Measurements from ENCODE around the gene CTNNA3. TPM values are rescaled to one million over a fixed set of nuclear protein-coding genes. Genes with fewer than 3 reads are reported as not detected.

CTNNA3 gene
- total RNA-seq, 1 experiment from 2014 or later: 0.32 TPM

DNA sequence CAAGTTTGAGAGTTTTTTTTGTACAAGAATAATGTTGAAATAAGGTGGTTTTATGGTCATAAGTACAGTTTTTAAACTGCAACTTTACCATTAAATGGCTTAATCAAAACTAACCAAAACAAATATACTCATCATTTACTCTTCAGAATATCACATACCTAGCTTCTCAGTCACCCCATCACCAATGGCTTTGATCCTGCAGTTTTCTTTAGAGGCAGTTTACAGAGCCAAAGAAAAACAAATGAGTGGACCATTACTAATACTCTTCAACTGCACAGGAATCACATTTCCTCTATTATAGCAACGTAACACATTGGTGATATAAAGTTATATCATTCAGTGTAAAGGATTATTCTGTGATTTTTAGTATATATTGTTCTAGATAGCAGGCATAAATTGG, 1346.3 kb downstream of the CTNNA3 start:
- TF ChIP-seq ZFX (IDR thresholded peaks at IDR 0.05): no peak
- TF ChIP-seq POLR2AphosphoS5 (IDR thresholded peaks at IDR 0.05; ENCODE audit: low read depth, low read length): no peak
- TF ChIP-seq ZNF274 (IDR thresholded peaks at IDR 0.05; ENCODE audit: low read depth, low read length): no peak
- TF ChIP-seq FOSL1 (IDR thresholded peaks at IDR 0.05; ENCODE audit: low read depth): no peak
- no peak for TF ChIP-seq SRF (IDR thresholded peaks at IDR 0.05; ENCODE audit: low read depth)
- TF ChIP-seq, protein P1, sequence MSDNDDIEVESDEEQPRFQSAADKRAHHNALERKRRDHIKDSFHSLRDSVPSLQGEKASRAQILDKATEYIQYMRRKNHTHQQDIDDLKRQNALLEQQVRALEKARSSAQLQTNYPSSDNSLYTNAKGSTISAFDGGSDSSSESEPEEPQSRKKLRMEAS (IDR thresholded peaks at IDR 0.05): no peak
- TF ChIP-seq POLR2A (IDR thresholded peaks at IDR 0.05; ENCODE audit: borderline replicate concordance, extremely low read depth, insufficient read depth, insufficient read length): no peak
- TF ChIP-seq, protein P2, sequence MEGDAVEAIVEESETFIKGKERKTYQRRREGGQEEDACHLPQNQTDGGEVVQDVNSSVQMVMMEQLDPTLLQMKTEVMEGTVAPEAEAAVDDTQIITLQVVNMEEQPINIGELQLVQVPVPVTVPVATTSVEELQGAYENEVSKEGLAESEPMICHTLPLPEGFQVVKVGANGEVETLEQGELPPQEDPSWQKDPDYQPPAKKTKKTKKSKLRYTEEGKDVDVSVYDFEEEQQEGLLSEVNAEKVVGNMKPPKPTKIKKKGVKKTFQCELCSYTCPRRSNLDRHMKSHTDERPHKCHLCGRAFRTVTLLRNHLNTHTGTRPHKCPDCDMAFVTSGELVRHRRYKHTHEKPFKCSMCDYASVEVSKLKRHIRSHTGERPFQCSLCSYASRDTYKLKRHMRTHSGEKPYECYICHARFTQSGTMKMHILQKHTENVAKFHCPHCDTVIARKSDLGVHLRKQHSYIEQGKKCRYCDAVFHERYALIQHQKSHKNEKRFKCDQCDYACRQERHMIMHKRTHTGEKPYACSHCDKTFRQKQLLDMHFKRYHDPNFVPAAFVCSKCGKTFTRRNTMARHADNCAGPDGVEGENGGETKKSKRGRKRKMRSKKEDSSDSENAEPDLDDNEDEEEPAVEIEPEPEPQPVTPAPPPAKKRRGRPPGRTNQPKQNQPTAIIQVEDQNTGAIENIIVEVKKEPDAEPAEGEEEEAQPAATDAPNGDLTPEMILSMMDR (IDR thresholded peaks at IDR 0.05 in 2 of 3, conservative IDR thresholded peaks at IDR 0.05 in 1 of 3; ENCODE audit: borderline replicate concordance in 1 of 3, insufficient read depth in 1 of 3, low read depth in 2 of 3, low read length in 2 of 3): no peak
- no peak for TF ChIP-seq EGR1 (IDR thresholded peaks at IDR 0.05; ENCODE audit: low read depth)
- TF ChIP-seq, protein P3, sequence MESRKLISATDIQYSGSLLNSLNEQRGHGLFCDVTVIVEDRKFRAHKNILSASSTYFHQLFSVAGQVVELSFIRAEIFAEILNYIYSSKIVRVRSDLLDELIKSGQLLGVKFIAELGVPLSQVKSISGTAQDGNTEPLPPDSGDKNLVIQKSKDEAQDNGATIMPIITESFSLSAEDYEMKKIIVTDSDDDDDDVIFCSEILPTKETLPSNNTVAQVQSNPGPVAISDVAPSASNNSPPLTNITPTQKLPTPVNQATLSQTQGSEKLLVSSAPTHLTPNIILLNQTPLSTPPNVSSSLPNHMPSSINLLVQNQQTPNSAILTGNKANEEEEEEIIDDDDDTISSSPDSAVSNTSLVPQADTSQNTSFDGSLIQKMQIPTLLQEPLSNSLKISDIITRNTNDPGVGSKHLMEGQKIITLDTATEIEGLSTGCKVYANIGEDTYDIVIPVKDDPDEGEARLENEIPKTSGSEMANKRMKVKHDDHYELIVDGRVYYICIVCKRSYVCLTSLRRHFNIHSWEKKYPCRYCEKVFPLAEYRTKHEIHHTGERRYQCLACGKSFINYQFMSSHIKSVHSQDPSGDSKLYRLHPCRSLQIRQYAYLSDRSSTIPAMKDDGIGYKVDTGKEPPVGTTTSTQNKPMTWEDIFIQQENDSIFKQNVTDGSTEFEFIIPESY (IDR thresholded peaks at IDR 0.05; ENCODE audit: extremely low read depth, insufficient replicate concordance, low read length): no peak
- Histone ChIP-seq H3K4me1 (ENCODE audit: control insufficient read depth in 1 of 2, insufficient read depth in 2 of 2, low read length in 2 of 2) (no peaks in the 10 kb centered on the region), H3K27me3 (ENCODE audit: insufficient read depth, low read length) (no peaks in the 10 kb centered on the region), H3K36me3 (ENCODE audit: control insufficient read depth in 1 of 2, insufficient read depth in 2 of 2, low read length in 2 of 2) (no peaks in the 10 kb centered on the region), H3K4me3 (replicated peaks in 1 of 2; ENCODE audit: low read depth in 1 of 2, low read length in 2 of 2) (no peak overlapping the region), H3K9me3 (ENCODE audit: control insufficient read depth in 1 of 2, insufficient read depth in 1 of 2, low read depth in 1 of 2, low read length in 2 of 2) (no peaks in the 10 kb centered on the region), H3K27ac (ENCODE audit: low read depth, low read length) (no peak overlapping the region), H4K20me1 (ENCODE audit: insufficient read depth) (no peaks in the 10 kb centered on the region), H3K79me2 (ENCODE audit: insufficient read depth, low read length) (no peaks in the 10 kb centered on the region), H3K9ac (ENCODE audit: low read length) (no peak overlapping the region), H3K9me2 (ENCODE audit: insufficient read depth) (no peaks in the 10 kb centered on the region), H3K4me2 (ENCODE audit: low read length) (no peak overlapping the region), H2AFZ (ENCODE audit: low read depth, low read length, poor library complexity, severe bottlenecking) (no peak overlapping the region)
- intact Hi-C loops (cut with micrococcal nuclease): no loop called here
- ChIA-PET POLR2A (no interaction called here), RAD21 (ENCODE audit: low non-redundant PET in 1 of 2, low total read pairs in 2 of 2, uncharacterized antibody in 2 of 2, unreplicated experiment in 2 of 2) (no interaction called here), CTCF (no interaction called here)
- no TSS peak for BruUV-seq (replicated peaks)
- ATAC-seq (no peak), DNase-seq (ENCODE audit: low read depth, low spot score) (no peak)
